WERI-Rb-1 (cell line): Measurements from ENCODE around the gene THNSL1.

Source experiments
- DNase-seq: peaks from one replicate; pipeline ENCODE4 v3.0.0-alpha.2; 2020
- H3K27ac ChIP-seq: fragments of 250-450 bp; sonication (Bioruptor Pico); 2 replicates; pipeline ENCODE4 v1.5.1; 2020; ENCODE audit warnings: mild to moderate bottlenecking, moderate library complexity
- H3K27me3 ChIP-seq: fragments of 250-450 bp; sonication (Bioruptor Pico); 2 replicates; pipeline ENCODE4 v1.5.1; 2021; ENCODE audit warnings: mild to moderate bottlenecking, low read depth, moderate library complexity; ENCODE audit not compliant: insufficient read depth, severe bottlenecking
- H3K36me3 ChIP-seq: fragments of 250-450 bp; sonication (Bioruptor Pico); 2 replicates; pipeline ENCODE4 v1.5.1; 2020; ENCODE audit warnings: mild to moderate bottlenecking, moderate library complexity
- H3K4me3 ChIP-seq: 2 replicates; pipeline ENCODE4 v1.5.1; 2011; ENCODE audit warnings: low read depth, mild to moderate bottlenecking, control low read depth, low read length
- H3K9me3 ChIP-seq: fragments of 250-450 bp; sonication (Bioruptor Pico); 2 replicates; pipeline ENCODE4 v1.5.1; 2021; ENCODE audit warnings: mild to moderate bottlenecking, moderate library complexity; ENCODE audit not compliant: severe bottlenecking
- CTCF ChIP-seq: IDR thresholded peaks from 2 replicates; pipeline ENCODE4 v1.5.1; 2011; ENCODE audit warnings: low read depth, mild to moderate bottlenecking, control low read depth, inconsistent platforms, low read length

Gene THNSL1

DNA sequence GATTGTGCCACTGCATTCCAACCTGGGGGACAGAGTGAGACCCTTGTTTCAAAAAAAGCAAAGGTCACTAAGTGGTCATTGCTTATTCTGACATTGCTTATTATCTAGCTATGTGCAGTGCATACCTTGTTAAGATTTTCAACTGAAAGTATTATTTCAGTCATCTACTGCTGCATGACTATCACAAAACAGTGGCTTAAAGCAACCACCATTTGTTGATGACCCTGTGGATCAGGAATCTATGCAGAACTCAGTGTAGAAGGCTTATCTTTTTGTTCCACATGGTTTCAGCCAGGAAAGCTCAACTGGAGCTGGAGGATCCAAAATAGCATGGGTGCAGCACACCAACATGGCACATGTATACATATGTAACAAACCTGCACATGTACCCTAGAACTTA, 23.1 kb downstream of the THNSL1 start:
- no peak for DNase-seq
- H3K9me3 ChIP-seq: no peaks in the 10 kb centered on the region
- no peaks in the 10 kb centered on the region for H3K36me3 ChIP-seq
- no peak for TF ChIP-seq CTCF
- H3K4me3 ChIP-seq: no peak overlapping the region
- H3K27ac ChIP-seq: no peak overlapping the region
- H3K27me3 ChIP-seq: no peaks in the 10 kb centered on the region

GRCh38 chr10:25046641-25047040, 30.2 kb downstream of the THNSL1 start:
- Histone ChIP-seq H3K4me3 (no peak overlapping the region), H3K9me3 (no peaks in the 10 kb centered on the region), H3K36me3 (no peaks in the 10 kb centered on the region), H3K27me3 (no peaks in the 10 kb centered on the region), H3K27ac (no peak overlapping the region)
- DNase-seq: no peak
- TF ChIP-seq CTCF: no peak

- Histone ChIP-seq H3K4me3 (no peak overlapping the region), H3K27me3 (no peaks in the 10 kb centered on the region), H3K27ac (no peak overlapping the region), H3K9me3 (no peaks in the 10 kb centered on the region), H3K36me3 (no peaks in the 10 kb centered on the region)
- no peak for DNase-seq
- no peak for TF ChIP-seq CTCF
Observed at GRCh38 chr10:25047088-25047487, 30.7 kb downstream of the THNSL1 start.

DNA sequence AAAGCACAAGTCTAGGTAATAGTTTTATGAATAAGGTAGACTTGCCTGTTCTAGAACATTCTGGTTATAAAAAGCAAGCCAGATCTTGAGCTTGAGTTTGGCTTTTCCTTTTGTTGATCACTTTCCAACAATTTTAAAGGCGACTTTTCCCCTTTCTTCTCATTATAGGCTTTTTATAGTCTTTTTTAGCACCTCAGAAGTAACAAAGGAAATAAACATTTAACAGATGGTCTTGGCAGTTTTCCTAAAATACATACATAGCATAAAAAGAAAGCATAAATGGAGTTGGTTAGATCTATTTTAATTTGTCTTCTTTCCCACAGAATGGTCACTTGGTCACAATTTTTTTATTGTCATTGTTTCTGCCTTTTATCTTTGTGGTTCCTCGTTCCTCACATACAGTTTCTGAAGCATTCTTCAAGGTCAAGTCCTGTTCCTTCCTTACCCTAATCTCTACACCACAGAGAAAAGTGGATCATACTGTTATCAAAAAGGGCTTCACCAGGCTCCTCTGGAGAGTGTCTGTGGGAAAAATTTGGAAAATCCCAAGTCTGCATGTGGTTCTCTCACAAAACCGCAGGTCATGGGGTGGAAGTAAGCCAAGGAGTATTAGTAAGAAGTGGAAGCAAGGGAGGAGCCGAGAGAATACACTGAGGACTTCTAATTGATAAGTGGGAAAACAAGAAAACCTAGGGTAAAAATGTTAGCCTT, 31.3 kb downstream of the THNSL1 start:
- Histone ChIP-seq H3K27ac (no peak overlapping the region), H3K9me3 (no peaks in the 10 kb centered on the region), H3K4me3 (no peak overlapping the region), H3K36me3 (no peaks in the 10 kb centered on the region), H3K27me3 (no peaks in the 10 kb centered on the region)
- TF ChIP-seq CTCF: no peak
- no peak for DNase-seq

DNA sequence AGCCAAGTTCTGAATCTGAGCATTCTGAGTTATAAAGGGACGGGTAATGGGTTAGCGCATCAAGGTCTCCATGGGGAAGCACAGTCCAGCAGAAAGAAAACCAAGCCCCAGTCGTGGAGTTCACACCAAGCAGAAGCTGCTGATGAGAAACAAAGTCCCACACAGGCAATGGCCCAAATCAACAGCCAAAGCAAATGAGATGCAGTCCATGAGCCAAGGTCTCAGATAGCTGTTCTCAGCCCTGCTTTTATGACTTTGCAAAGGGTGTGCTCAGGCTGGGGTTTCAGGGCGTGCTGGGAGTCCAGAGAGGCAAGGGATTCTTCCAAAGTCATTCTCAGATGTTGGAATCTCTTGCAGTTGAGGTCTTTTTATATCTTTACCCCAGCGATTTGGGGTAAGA, 32.0 kb downstream of the THNSL1 start:
- Histone ChIP-seq H3K27ac (no peak overlapping the region), H3K36me3 (no peaks in the 10 kb centered on the region), H3K4me3 (no peak overlapping the region), H3K9me3 (no peaks in the 10 kb centered on the region), H3K27me3 (no peaks in the 10 kb centered on the region)
- no peak for DNase-seq
- no peak for TF ChIP-seq CTCF

GRCh38 chr10:25049966-25050365, 33.6 kb downstream of the THNSL1 start:
- Histone ChIP-seq H3K27ac (no peak overlapping the region), H3K27me3 (no peaks in the 10 kb centered on the region), H3K9me3 (no peaks in the 10 kb centered on the region), H3K36me3 (no peaks in the 10 kb centered on the region), H3K4me3 (no peak overlapping the region)
- no peak for DNase-seq
- TF ChIP-seq CTCF: no peak
